ENCODE results near the gene MYBPC2.

The MYBPC2 gene

GRCh38 chr19:50489461-50490011, 56.8 kb downstream of the MYBPC2 start:
- H3K9me3 Mint-ChIP-seq: no peaks in the 10 kb centered on the region
- H3K27ac Mint-ChIP-seq: peak overlapping the region in 1 of 2 donors; percentile 3
- no peaks in the 10 kb centered on the region for H3K27me3 Mint-ChIP-seq
- peaks cover 22% of the 10 kb centered on the region for H3K4me1 Mint-ChIP-seq
- no peak for DNase-seq
- ATAC-seq: no peak
- no peak overlapping the region for H3K4me3 Mint-ChIP-seq

GRCh38 chr19:50490411-50490811, 57.7 kb downstream of the MYBPC2 start:
- Mint-ChIP-seq H3K27ac (no peak overlapping the region), H3K4me1 (peaks cover 22% of the 10 kb centered on the region), H3K27me3 (no peaks in the 10 kb centered on the region), H3K9me3 (no peaks in the 10 kb centered on the region), H3K4me3 (no peak overlapping the region)
- ATAC-seq (no peak), DNase-seq (no peak)

- Mint-ChIP-seq H3K4me1 (peaks cover 22% of the 10 kb centered on the region), H3K9me3 (no peaks in the 10 kb centered on the region), H3K27me3 (no peaks in the 10 kb centered on the region), H3K4me3 (no peak overlapping the region), H3K27ac (peak overlapping the region in 1 of 2 donors; percentile 4)
- no peak for DNase-seq
- ATAC-seq: no peak
Measured at GRCh38 chr19:50490991-50491472, 58.3 kb downstream of the MYBPC2 start.

GRCh38 chr19:50492303-50493052, 59.8 kb downstream of the MYBPC2 start:
- peaks cover 22% of the 10 kb centered on the region for H3K4me1 Mint-ChIP-seq
- no peak for DNase-seq
- H3K27ac Mint-ChIP-seq: peak overlapping the region; percentile 17 to 38
- ATAC-seq: peak; percentile 92
- peak overlapping the region; percentile 19 to 33 for H3K4me3 Mint-ChIP-seq
- no peaks in the 10 kb centered on the region for H3K27me3 Mint-ChIP-seq
- H3K9me3 Mint-ChIP-seq: no peaks in the 10 kb centered on the region

GRCh38 chr19:50493171-50493570, 60.5 kb downstream of the MYBPC2 start:
- ATAC-seq (no peak), DNase-seq (no peak)
- Mint-ChIP-seq H3K27me3 (no peaks in the 10 kb centered on the region), H3K27ac (no peak overlapping the region), H3K4me3 (no peak overlapping the region), H3K4me1 (peaks cover 22% of the 10 kb centered on the region), H3K9me3 (no peaks in the 10 kb centered on the region)

- Mint-ChIP-seq H3K27ac (no peak overlapping the region), H3K9me3 (no peaks in the 10 kb centered on the region), H3K4me3 (no peak overlapping the region), H3K4me1 (peaks cover 22% of the 10 kb centered on the region), H3K27me3 (no peaks in the 10 kb centered on the region)
- DNase-seq (no peak), ATAC-seq (no peak)
Measured at GRCh38 chr19:50494186-50495019, 61.7 kb downstream of the MYBPC2 start.

GRCh38 chr19:50495020-50495531, 62.4 kb downstream of the MYBPC2 start:
- Mint-ChIP-seq H3K27ac (peak overlapping the region; percentile 1 to 11), H3K27me3 (no peaks in the 10 kb centered on the region)

GRCh38 chr19:50496189-50497021, 63.7 kb downstream of the MYBPC2 start:
- H3K27me3 Mint-ChIP-seq: no peaks in the 10 kb centered on the region
- H3K27ac Mint-ChIP-seq: no peak overlapping the region
- DNase-seq (no peak), ATAC-seq (no peak)
- H3K4me1 Mint-ChIP-seq: peaks cover 12% of the 10 kb centered on the region
- no peaks in the 10 kb centered on the region for H3K9me3 Mint-ChIP-seq
- H3K4me3 Mint-ChIP-seq: no peak overlapping the region

More at GRCh38 chr19:50495020-50495531, 62.4 kb downstream of the MYBPC2 start:
- Mint-ChIP-seq H3K4me1 (peaks cover 22% of the 10 kb centered on the region), H3K4me3 (no peak overlapping the region), H3K9me3 (no peaks in the 10 kb centered on the region)
- DNase-seq (no peak), ATAC-seq (no peak)

GRCh38 chr19:50497022-50497405, 64.3 kb downstream of the MYBPC2 start:
- Mint-ChIP-seq H3K4me1 (peaks cover 6% of the 10 kb centered on the region), H3K4me3 (no peak overlapping the region), H3K27me3 (no peaks in the 10 kb centered on the region), H3K27ac (no peak overlapping the region), H3K9me3 (no peaks in the 10 kb centered on the region)
- DNase-seq (no peak), ATAC-seq (no peak)

- no peak overlapping the region for H3K4me3 Mint-ChIP-seq
- no peak overlapping the region for H3K27ac Mint-ChIP-seq
- no peaks in the 10 kb centered on the region for H3K9me3 Mint-ChIP-seq
- DNase-seq (no peak), ATAC-seq (no peak)
- H3K4me1 Mint-ChIP-seq: no peaks in the 10 kb centered on the region
- H3K27me3 Mint-ChIP-seq: no peaks in the 10 kb centered on the region
Measured at GRCh38 chr19:50498219-50499056, 65.7 kb downstream of the MYBPC2 start.

GRCh38 chr19:50500060-50500752, 67.5 kb downstream of the MYBPC2 start:
- DNase-seq: peak in 1 of 2 donors; percentile 44
- Mint-ChIP-seq H3K4me1 (no peaks in the 10 kb centered on the region), H3K4me3 (no peak overlapping the region), H3K27me3 (no peaks in the 10 kb centered on the region), H3K9me3 (no peaks in the 10 kb centered on the region), H3K27ac (no peak overlapping the region)
- peak; percentile 74 for ATAC-seq

GRCh38 chr19:50500753-50501151, 68.1 kb downstream of the MYBPC2 start:
- Mint-ChIP-seq H3K4me1 (no peaks in the 10 kb centered on the region), H3K27ac (no peak overlapping the region), H3K9me3 (no peaks in the 10 kb centered on the region), H3K4me3 (no peak overlapping the region), H3K27me3 (no peaks in the 10 kb centered on the region)
- ATAC-seq: peak; percentile 49
- no peak for DNase-seq

GRCh38 chr19:50501186-50501567, 68.5 kb downstream of the MYBPC2 start:
- Mint-ChIP-seq H3K9me3 (no peaks in the 10 kb centered on the region), H3K4me3 (no peak overlapping the region), H3K27ac (no peak overlapping the region), H3K4me1 (no peaks in the 10 kb centered on the region), H3K27me3 (no peaks in the 10 kb centered on the region)
- DNase-seq (no peak), ATAC-seq (peak; percentile 23)
